Measurements from ENCODE around the gene FIGNL2. TPM values are rescaled to one million over a fixed set of nuclear protein-coding genes. Genes with fewer than 3 reads are reported as not detected.

Gene FIGNL2
- total RNA-seq, 6 experiments from 2014 or later = 0.14 to 1.8 (median 0.55) TPM

- peaks cover 0 to 10% of the 10 kb centered on the region in 2 donors for H3K27me3 ChIP-seq
Measured at GRCh38 chr12:51851413-51852124, 3.1 kb upstream of the FIGNL2 start.

GRCh38 chr12:51850965-51851299, 2.4 kb upstream of the FIGNL2 start:
- intact Hi-C loops (cut with DNase I) = no loop called here
- Histone ChIP-seq H3K9me3 (no peaks in the 10 kb centered on the region), H3K27me3 (peaks cover 0 to 10% of the 10 kb centered on the region in 2 donors), H3K4me3 (no peak overlapping the region), H3K36me3 (no peaks in the 10 kb centered on the region), H3K4me1 (peaks cover 0 to 11% (median 5%) of the 10 kb centered on the region in 4 donors), H3K27ac (no peak overlapping the region)
- TF ChIP-seq CTCF (IDR thresholded peaks at IDR 0.05) = no peak
- TF ChIP-seq POLR2A (IDR thresholded peaks at IDR 0.05) = no peak
- ATAC-seq (no peak), DNase-seq (no peak)
- WGBS (ENCODE audit: insufficient coverage, low coverage, low lambda C conversion rate, missing lambda C conversion rate) = 100% methylated on average over 1 of the region's 4 CpGs

More at GRCh38 chr12:51851413-51852124, 3.1 kb upstream of the FIGNL2 start:
- no peak for TF ChIP-seq POLR2A (IDR thresholded peaks at IDR 0.05)
- no peak for TF ChIP-seq CTCF (IDR thresholded peaks at IDR 0.05)
- intact Hi-C loops (cut with DNase I) = no loop called here
- no peaks in the 10 kb centered on the region for H3K9me3 ChIP-seq
- H3K36me3 ChIP-seq = no peaks in the 10 kb centered on the region
- DNase-seq (no peak), ATAC-seq (no peak)
- H3K4me3 ChIP-seq = no peak overlapping the region
- WGBS (ENCODE audit: insufficient coverage, low coverage, low lambda C conversion rate, missing lambda C conversion rate) = 51% methylated on average over 7 of the region's 8 CpGs
- H3K4me1 ChIP-seq = peaks cover 0 to 11% (median 5%) of the 10 kb centered on the region in 4 donors
- no peak overlapping the region for H3K27ac ChIP-seq

- H3K9me3 ChIP-seq = no peaks in the 10 kb centered on the region
- H3K27me3 ChIP-seq = peaks cover 0 to 10% of the 10 kb centered on the region in 2 donors
- no peaks in the 10 kb centered on the region for H3K36me3 ChIP-seq
- WGBS (ENCODE audit: insufficient coverage, low coverage, low lambda C conversion rate, missing lambda C conversion rate) = 79% methylated on average over 8 of the region's 8 CpGs
- peak overlapping the region in 1 of 3 donors; percentile 51 for H3K4me3 ChIP-seq
- DNase-seq (no peak), ATAC-seq (no peak)
- H3K4me1 ChIP-seq = peaks cover 0 to 11% (median 5%) of the 10 kb centered on the region in 4 donors
- intact Hi-C loops (cut with DNase I) = no loop called here
- no peak for TF ChIP-seq POLR2A (IDR thresholded peaks at IDR 0.05)
- no peak for TF ChIP-seq CTCF (IDR thresholded peaks at IDR 0.05)
- H3K27ac ChIP-seq = no peak overlapping the region
Measured at GRCh38 chr12:51850081-51850964, 1.8 kb upstream of the FIGNL2 start.

- Histone ChIP-seq H3K36me3 (no peaks in the 10 kb centered on the region), H3K4me3 (peak overlapping the region; percentile 29 to 60 (median 54)), H3K27ac (peak overlapping the region in 1 of 3 donors; percentile 57), H3K4me1 (peaks cover 0 to 11% (median 5%) of the 10 kb centered on the region in 4 donors), H3K27me3 (peaks cover 0 to 10% of the 10 kb centered on the region in 2 donors), H3K9me3 (no peaks in the 10 kb centered on the region)
- DNase-seq (peak in 2 of 3 donors; percentile 65 to 82), ATAC-seq (peak; percentile 39 to 80 (median 70))
- intact Hi-C loops (cut with DNase I) = no loop called here
- 8% methylated on average over 17 of the region's 57 CpGs for WGBS (ENCODE audit: insufficient coverage, low coverage, low lambda C conversion rate, missing lambda C conversion rate)
- TF ChIP-seq POLR2A (IDR thresholded peaks at IDR 0.05) (peak; percentile 42), CTCF (IDR thresholded peaks at IDR 0.05) (peak in 2 of 4 donors; percentile 16 to 22)
Measured at GRCh38 chr12:51848841-51849735, 570 bp upstream of the FIGNL2 start.

All from right lobe of liver (tissue), 6 donors.